BLaER1 treated with 17β-estradiol and CSF1 and Interleukin-3, amounts not matched to agents 10 nM and 100 nM (cell line): Measurements from ENCODE around the gene NOTCH1.

Experiments used
- H3K27ac ChIP-seq, 11 experiments: shearing (Covaris generic); formaldehyde crosslinking; 2 replicates each; pipeline ENCODE4 v1.8.1; 2022
- H3K27me3 ChIP-seq, 11 experiments: shearing (Covaris generic); formaldehyde crosslinking; 2 replicates each; pipeline ENCODE4 v1.8.1; 2022
- H3K36me3 ChIP-seq, 11 experiments: shearing (Covaris generic); formaldehyde crosslinking; 2 replicates each; pipeline ENCODE4 v1.8.1; 2022
- H3K4me1 ChIP-seq, 10 experiments: shearing (Covaris generic); formaldehyde crosslinking; 2 replicates each; pipeline ENCODE4 v1.8.1; 2022
- H3K4me2 ChIP-seq, 11 experiments: shearing (Covaris generic); formaldehyde crosslinking; 2 replicates each; pipeline ENCODE4 v1.8.1; 2022
- H3K4me3 ChIP-seq, 10 experiments: shearing (Covaris generic); formaldehyde crosslinking; 2 replicates each; pipeline ENCODE4 v1.8.1; 2022
- H3K9ac ChIP-seq, 11 experiments: shearing (Covaris generic); formaldehyde crosslinking; 2 replicates each; pipeline ENCODE4 v1.8.1; 2022
- H3K9me3 ChIP-seq, 11 experiments: shearing (Covaris generic); formaldehyde crosslinking; replicated peaks in 1 of 11; 2 replicates each; pipeline ENCODE4 v1.8.1; 2022
- H4K20me1 ChIP-seq, 11 experiments: shearing (Covaris generic); formaldehyde crosslinking; 2 replicates each; pipeline ENCODE4 v1.8.1; 2022
- Cebpa-rat ChIP-seq, 11 experiments: shearing (Covaris generic); IDR thresholded peaks; 2 replicates each; pipeline ENCODE4 v1.8.1; 2022

NOTCH1 gene

GRCh38 chr9:136485049-136486045 lies 60.5 kb downstream of the NOTCH1 start:
- Histone ChIP-seq H3K27me3 (no peaks in the 10 kb centered on the region), H3K4me1 (peaks cover 21 to 34% (median 24%) of the 10 kb centered on the region in 10 experiments), H3K9me3 (no peaks in the 10 kb centered on the region), H3K27ac (no peak overlapping the region), H3K36me3 (peaks cover 0 to 9% (median under 1%) of the 10 kb centered on the region in 11 experiments; a peak in 11 of 22 replicates), H3K9ac (peak overlapping the region in 4 of 11 experiments; percentile 83 to 90 (median 88); a peak in 5 of 22 replicates), H3K4me3 (no peak overlapping the region), H4K20me1 (peaks cover 20 to 69% (median 44%) of the 10 kb centered on the region in 11 experiments; a peak in 21 of 22 replicates), H3K4me2 (peak overlapping the region; percentile 94 to 99 (median 98); a peak in 20 of 22 replicates)
- no peak for TF ChIP-seq Cebpa-rat (IDR thresholded peaks at IDR 0.05)

- Histone ChIP-seq H3K4me2 (peak overlapping the region; percentile 94 to 99 (median 98)), H3K27ac (peak overlapping the region in 10 of 11 experiments; percentile 80 to 98 (median 93); a peak in 17 of 22 replicates), H3K27me3 (no peaks in the 10 kb centered on the region), H3K9me3 (no peaks in the 10 kb centered on the region), H4K20me1 (peaks cover 29 to 73% (median 50%) of the 10 kb centered on the region in 11 experiments), H3K4me3 (peak overlapping the region; percentile 54 to 79 (median 67)), H3K36me3 (peaks cover 9 to 18% (median 10%) of the 10 kb centered on the region in 11 experiments; a peak in 19 of 22 replicates), H3K9ac (peak overlapping the region; percentile 76 to 96 (median 86)), H3K4me1 (peaks cover 21 to 39% (median 24%) of the 10 kb centered on the region in 10 experiments)
- no peak for TF ChIP-seq Cebpa-rat (IDR thresholded peaks at IDR 0.05)
These were observed 61.4 kb downstream of the NOTCH1 start for GRCh38 chr9:136484153-136485048.

GRCh38 chr9:136483589-136484152 lies 62.2 kb downstream of the NOTCH1 start:
- Histone ChIP-seq H3K4me2 (peak overlapping the region; percentile 94 to 99 (median 98)), H3K9me3 (no peaks in the 10 kb centered on the region), H3K9ac (peak overlapping the region; percentile 76 to 96 (median 86)), H3K27me3 (no peaks in the 10 kb centered on the region), H3K4me3 (peak overlapping the region; percentile 54 to 79 (median 67)), H3K27ac (peak overlapping the region; percentile 80 to 98 (median 93)), H3K36me3 (peaks cover 13 to 26% (median 18%) of the 10 kb centered on the region in 11 experiments; a peak in 20 of 22 replicates), H3K4me1 (peaks cover 21 to 39% (median 24%) of the 10 kb centered on the region in 10 experiments), H4K20me1 (peaks cover 36 to 81% (median 57%) of the 10 kb centered on the region in 11 experiments)
- no peak for TF ChIP-seq Cebpa-rat (IDR thresholded peaks at IDR 0.05)

GRCh38 chr9:136482793-136483588 lies 62.9 kb downstream of the NOTCH1 start, which contains the start of gene SEC16A:
Gene SEC16A, minus strand, starts transcription at chr9:136483040. Its CDS starts 5,425 bp downstream, at chr9:136477615.
- peak within 1 kb of the TSS; percentile 78 to 100 (median 98) for H3K4me3 ChIP-seq
- peak within 1 kb of the TSS; percentile 95 to 100 (median 98) for H3K9ac ChIP-seq
- H3K9me3 ChIP-seq, result no peaks in the 10 kb centered on the region
- no peak for TF ChIP-seq Cebpa-rat (IDR thresholded peaks at IDR 0.05)
- H3K27me3 ChIP-seq, result no peaks in the 10 kb centered on the region
- H3K27ac ChIP-seq, result peak within 1 kb of the TSS; percentile 95 to 100 (median 98)
- peaks cover 20 to 33% (median 24%) of the 10 kb centered on the region in 11 experiments; a peak in 21 of 22 replicates for H3K36me3 ChIP-seq
- peak within 1 kb of the TSS; percentile 95 to 99 (median 98) for H3K4me2 ChIP-seq
- H3K4me1 ChIP-seq, result peaks cover 21 to 39% (median 24%) of the 10 kb centered on the region in 10 experiments
- peaks cover 43 to 82% (median 64%) of the 10 kb centered on the region in 11 experiments for H4K20me1 ChIP-seq

- H3K4me2 ChIP-seq, result peak overlapping the region; percentile 86 to 97 (median 94)
- H3K9me3 ChIP-seq, result no peaks in the 10 kb centered on the region
- H3K36me3 ChIP-seq, result peaks cover 28 to 40% (median 32%) of the 10 kb centered on the region in 11 experiments
- peak overlapping the region; percentile 93 to 100 (median 98) for H3K9ac ChIP-seq
- peak overlapping the region; percentile 78 to 100 (median 98) for H3K4me3 ChIP-seq
- H3K4me1 ChIP-seq, result peaks cover 21 to 39% (median 24%) of the 10 kb centered on the region in 10 experiments
- peak overlapping the region; percentile 93 to 100 (median 98) for H3K27ac ChIP-seq
- TF ChIP-seq Cebpa-rat (IDR thresholded peaks at IDR 0.05), result peak in 7 of 11 experiments; percentile 36 to 82 (median 47); a peak in 8 of 22 replicates
- H4K20me1 ChIP-seq, result peaks cover 51 to 84% (median 72%) of the 10 kb centered on the region in 11 experiments
- H3K27me3 ChIP-seq, result no peaks in the 10 kb centered on the region
These were observed 63.6 kb downstream of the NOTCH1 start for GRCh38 chr9:136482046-136482792.

- Histone ChIP-seq H3K27me3 (no peaks in the 10 kb centered on the region), H3K4me3 (peak overlapping the region; percentile 78 to 100 (median 98)), H3K36me3 (peaks cover 34 to 47% (median 39%) of the 10 kb centered on the region in 11 experiments), H4K20me1 (peaks cover 57 to 90% (median 78%) of the 10 kb centered on the region in 11 experiments), H3K4me1 (peaks cover 21 to 39% (median 24%) of the 10 kb centered on the region in 10 experiments), H3K4me2 (peak overlapping the region; percentile 86 to 97 (median 94)), H3K9ac (peak overlapping the region; percentile 93 to 100 (median 98)), H3K27ac (peak overlapping the region in 10 of 11 experiments; percentile 93 to 100 (median 98); a peak in 20 of 22 replicates), H3K9me3 (no peaks in the 10 kb centered on the region)
- no peak for TF ChIP-seq Cebpa-rat (IDR thresholded peaks at IDR 0.05)
These were observed 64.3 kb downstream of the NOTCH1 start for GRCh38 chr9:136481558-136481957.
